Stomach smooth muscle (tissue), 2 donors: ENCODE data around the gene APOC4.
A peak's percentile ranks its signal among the peaks of the same experiment; 100 is the strongest.
"Not testable (repeated sequence)": the region's sequence is repeated elsewhere in the genome, so short reads cannot be mapped to it uniquely, and the experiment has no call there.

ENCODE experiments used
- H3K27ac ChIP-seq: one replicate; pipeline ENCODE4 v1.7.0; 2013; ENCODE audit warnings: mild to moderate bottlenecking, low read length, inconsistent platforms
- H3K27me3 ChIP-seq, 2 donors: one replicate each; pipeline ENCODE4 v1.7.0; 2013; ENCODE audit warnings: low read length in 2 of 2; ENCODE audit not compliant: insufficient read depth in 2 of 2, control insufficient read depth in 1 of 2
- H3K36me3 ChIP-seq, 2 donors: one replicate each; pipeline ENCODE4 v1.7.0; 2013; ENCODE audit warnings: low read length in 2 of 2; ENCODE audit not compliant: control insufficient read depth in 2 of 2, insufficient read depth in 2 of 2
- H3K4me1 ChIP-seq: one replicate; pipeline ENCODE4 v1.7.0; 2013; ENCODE audit warnings: low read length; ENCODE audit not compliant: control insufficient read depth, insufficient read depth
- H3K4me3 ChIP-seq, 2 donors: one replicate each; pipeline ENCODE4 v1.7.0; 2013; ENCODE audit warnings: low read length in 2 of 2
- H3K9ac ChIP-seq, 2 donors: one replicate each; pipeline ENCODE4 v1.7.0; 2013; ENCODE audit warnings: low read length in 2 of 2, mild to moderate bottlenecking in 1 of 2
- H3K9me3 ChIP-seq, 2 donors: one replicate each; pipeline ENCODE4 v1.7.0; 2013; ENCODE audit warnings: low read length in 2 of 2; ENCODE audit not compliant: control insufficient read depth in 2 of 2
- donor health status: healthy.
- donor health status: Pancreatic carcinoma.

The APOC4 gene

DNA sequence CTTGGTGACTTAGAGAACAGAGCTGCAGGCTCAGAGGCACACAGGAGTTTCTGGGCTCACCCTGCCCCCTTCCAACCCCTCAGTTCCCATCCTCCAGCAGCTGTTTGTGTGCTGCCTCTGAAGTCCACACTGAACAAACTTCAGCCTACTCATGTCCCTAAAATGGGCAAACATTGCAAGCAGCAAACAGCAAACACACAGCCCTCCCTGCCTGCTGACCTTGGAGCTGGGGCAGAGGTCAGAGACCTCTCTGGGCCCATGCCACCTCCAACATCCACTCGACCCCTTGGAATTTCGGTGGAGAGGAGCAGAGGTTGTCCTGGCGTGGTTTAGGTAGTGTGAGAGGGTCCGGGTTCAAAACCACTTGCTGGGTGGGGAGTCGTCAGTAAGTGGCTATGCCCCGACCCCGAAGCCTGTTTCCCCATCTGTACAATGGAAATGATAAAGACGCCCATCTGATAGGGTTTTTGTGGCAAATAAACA is 17.8 kb upstream of the APOC4 start:
- no peak overlapping the region for H3K4me3 ChIP-seq
- H3K4me1 ChIP-seq: peaks cover 4% of the 10 kb centered on the region
- H3K27ac ChIP-seq: no peak overlapping the region
- H3K27me3 ChIP-seq: peaks cover 0 to 2% of the 10 kb centered on the region in 2 donors
- no peak overlapping the region for H3K9ac ChIP-seq
- H3K36me3 ChIP-seq: no peaks in the 10 kb centered on the region
- no peaks in the 10 kb centered on the region for H3K9me3 ChIP-seq

DNA sequence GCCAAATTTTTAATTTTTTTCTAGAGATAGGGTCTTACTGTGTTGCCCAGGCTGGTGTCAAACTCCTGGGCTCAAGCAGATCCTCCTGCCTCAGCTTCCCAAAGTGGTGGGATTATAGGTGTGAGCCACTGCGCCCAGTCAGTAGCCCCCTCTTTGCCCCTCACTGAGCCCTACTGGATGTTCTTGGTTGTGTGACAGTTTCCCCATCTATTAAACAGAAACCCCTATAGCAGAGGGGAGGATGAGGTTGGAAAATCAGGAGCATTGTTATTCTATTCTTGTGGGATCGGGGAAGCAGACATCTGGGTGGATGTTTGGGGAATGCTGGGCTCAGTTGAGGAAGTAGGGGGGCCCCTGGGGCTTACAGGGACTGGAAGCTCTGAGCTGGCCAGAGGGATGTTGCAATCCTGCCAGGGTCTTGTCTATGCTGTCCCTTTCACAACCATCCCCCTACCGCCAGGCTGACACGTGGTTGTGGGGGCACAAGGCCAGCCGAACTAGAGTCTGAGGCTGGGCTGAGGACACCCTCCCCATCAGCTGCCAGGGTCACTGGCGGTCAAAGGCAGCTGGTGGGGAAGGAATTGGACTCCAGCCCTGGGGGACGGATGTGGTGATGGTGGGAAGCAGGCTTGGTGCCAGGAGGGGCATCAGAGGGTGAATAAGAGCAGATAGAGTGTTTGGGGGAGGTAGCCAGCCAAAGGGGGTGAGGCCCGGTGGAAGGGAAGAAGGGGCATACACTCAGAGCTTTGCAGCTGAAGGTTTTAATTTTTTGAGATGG is 16.7 kb upstream of the APOC4 start:
- Histone ChIP-seq H3K27ac (no peak overlapping the region), H3K4me1 (peaks cover 4% of the 10 kb centered on the region), H3K27me3 (peaks cover 0 to 2% of the 10 kb centered on the region in 2 donors), H3K9me3 (no peaks in the 10 kb centered on the region), H3K4me3 (no peak overlapping the region), H3K9ac (no peak overlapping the region), H3K36me3 (no peaks in the 10 kb centered on the region)

DNA sequence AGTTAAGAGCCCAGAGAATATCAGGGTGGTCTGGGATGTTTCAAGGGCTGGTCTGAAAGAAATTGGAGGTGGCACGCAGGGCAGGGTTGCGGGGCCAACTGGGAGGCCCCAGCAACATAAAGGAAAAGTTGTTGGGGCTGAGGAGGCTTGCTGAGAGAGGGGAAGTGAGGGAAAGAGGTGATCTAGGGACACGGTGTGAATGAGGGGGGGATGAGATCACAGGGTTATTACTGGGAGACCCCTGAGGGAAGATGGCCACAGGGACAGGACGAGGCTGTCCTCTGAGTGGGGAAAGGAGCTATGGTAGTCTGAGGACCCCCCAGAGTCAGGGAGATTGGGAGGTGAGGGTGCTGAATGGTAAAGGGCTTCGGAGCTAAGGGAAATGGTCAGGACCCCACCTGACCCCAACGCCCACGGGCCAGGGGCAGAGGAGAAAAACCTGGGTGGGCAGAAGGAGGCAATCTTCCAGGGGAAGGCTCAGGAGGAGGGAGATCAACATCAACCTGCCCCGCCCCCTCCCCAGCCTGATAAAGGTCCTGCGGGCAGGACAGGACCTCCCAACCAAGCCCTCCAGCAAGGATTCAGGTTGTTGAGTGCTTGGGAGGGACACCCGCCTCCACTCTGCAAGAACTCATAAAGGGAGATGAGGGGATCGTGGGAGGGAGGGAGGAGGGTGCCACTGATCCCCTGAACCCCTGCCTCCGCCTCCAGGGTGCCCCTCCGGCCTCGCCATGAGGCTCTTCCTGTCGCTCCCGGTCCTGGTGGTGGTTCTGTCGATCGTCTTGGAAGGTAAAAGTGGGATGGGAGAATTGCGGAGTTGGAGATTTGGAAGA is 15.6 kb upstream of the APOC4 start:
- H3K9ac ChIP-seq, H3K4me1 ChIP-seq, H3K9me3 ChIP-seq, H3K36me3 ChIP-seq, H3K27ac ChIP-seq, H3K27me3 ChIP-seq: not testable (repeated sequence)
- peak overlapping the region; percentile 17 to 55 for H3K4me3 ChIP-seq

GRCh38 chr19:44927746-44928145 is 14.3 kb upstream of the APOC4 start:
- Histone ChIP-seq H3K4me1 (peaks cover 4% of the 10 kb centered on the region), H3K36me3 (no peaks in the 10 kb centered on the region), H3K27ac (no peak overlapping the region), H3K9ac (no peak overlapping the region), H3K4me3 (no peak overlapping the region), H3K9me3 (no peaks in the 10 kb centered on the region), H3K27me3 (peaks cover 0 to 2% of the 10 kb centered on the region in 2 donors)

DNA sequence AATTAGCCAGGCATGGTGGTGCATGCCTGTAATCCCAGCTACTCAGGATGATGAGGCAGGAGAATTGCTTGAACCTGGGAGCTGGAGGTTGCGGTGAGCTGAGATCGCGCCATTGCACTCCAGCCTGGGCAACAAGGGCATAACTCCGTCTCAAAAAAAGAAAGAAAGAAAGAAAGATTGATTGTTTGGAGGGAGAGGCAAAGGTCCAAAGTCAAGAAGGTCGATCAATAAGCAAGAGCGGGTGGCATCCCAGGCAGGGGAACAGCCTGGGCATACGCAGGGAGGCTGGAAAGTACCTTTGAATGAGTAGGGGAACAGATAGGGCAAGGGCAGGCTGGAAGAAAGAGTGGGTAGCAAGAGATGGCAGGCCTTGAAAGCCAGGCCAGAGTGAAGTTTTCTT is 11.9 kb upstream of the APOC4 start:
- Histone ChIP-seq H3K27ac (no peak overlapping the region), H3K36me3 (no peaks in the 10 kb centered on the region), H3K4me1 (peaks cover 4% of the 10 kb centered on the region), H3K4me3 (no peak overlapping the region), H3K27me3 (peaks cover 0 to 2% of the 10 kb centered on the region in 2 donors), H3K9ac (no peak overlapping the region), H3K9me3 (no peaks in the 10 kb centered on the region)

GRCh38 chr19:44931541-44931940 is 10.5 kb upstream of the APOC4 start:
- Histone ChIP-seq H3K27ac (no peak overlapping the region), H3K9ac (no peak overlapping the region), H3K4me3 (no peak overlapping the region), H3K36me3 (no peaks in the 10 kb centered on the region), H3K4me1 (peaks cover 4% of the 10 kb centered on the region), H3K27me3 (no peaks in the 10 kb centered on the region), H3K9me3 (no peaks in the 10 kb centered on the region)

DNA sequence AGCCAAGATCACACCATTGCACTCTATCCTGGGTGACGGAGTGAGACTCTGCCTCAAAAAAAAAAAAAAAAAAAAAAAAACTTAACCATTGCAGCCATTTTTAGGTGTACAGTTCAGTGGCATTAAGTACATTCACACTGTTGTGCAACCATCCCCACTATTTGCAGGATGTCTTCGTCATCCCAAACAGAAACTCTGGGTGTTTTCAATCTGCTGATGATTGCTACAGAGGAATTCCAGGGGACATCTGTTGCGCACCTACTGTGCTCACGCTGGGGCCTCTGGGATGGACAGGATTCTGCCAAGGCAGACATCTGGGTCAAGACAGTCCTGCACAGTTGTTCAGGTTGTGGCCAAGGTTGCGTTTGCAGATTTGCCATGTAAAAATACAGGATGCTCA is 2.4 kb upstream of the APOC4 start:
- Histone ChIP-seq H3K4me3 (no peak overlapping the region), H3K27ac (no peak overlapping the region), H3K27me3 (no peaks in the 10 kb centered on the region), H3K36me3 (no peaks in the 10 kb centered on the region), H3K4me1 (no peaks in the 10 kb centered on the region), H3K9me3 (no peaks in the 10 kb centered on the region), H3K9ac (no peak overlapping the region)

GRCh38 chr19:44943801-44944249 is 1.8 kb downstream of the APOC4 start:
- no peak overlapping the region for H3K9ac ChIP-seq
- H3K27ac ChIP-seq: no peak overlapping the region
- no peak overlapping the region for H3K4me3 ChIP-seq
- H3K9me3 ChIP-seq: no peaks in the 10 kb centered on the region
- H3K36me3 ChIP-seq: no peaks in the 10 kb centered on the region
- H3K27me3 ChIP-seq: no peaks in the 10 kb centered on the region
- H3K4me1 ChIP-seq: no peaks in the 10 kb centered on the region

DNA sequence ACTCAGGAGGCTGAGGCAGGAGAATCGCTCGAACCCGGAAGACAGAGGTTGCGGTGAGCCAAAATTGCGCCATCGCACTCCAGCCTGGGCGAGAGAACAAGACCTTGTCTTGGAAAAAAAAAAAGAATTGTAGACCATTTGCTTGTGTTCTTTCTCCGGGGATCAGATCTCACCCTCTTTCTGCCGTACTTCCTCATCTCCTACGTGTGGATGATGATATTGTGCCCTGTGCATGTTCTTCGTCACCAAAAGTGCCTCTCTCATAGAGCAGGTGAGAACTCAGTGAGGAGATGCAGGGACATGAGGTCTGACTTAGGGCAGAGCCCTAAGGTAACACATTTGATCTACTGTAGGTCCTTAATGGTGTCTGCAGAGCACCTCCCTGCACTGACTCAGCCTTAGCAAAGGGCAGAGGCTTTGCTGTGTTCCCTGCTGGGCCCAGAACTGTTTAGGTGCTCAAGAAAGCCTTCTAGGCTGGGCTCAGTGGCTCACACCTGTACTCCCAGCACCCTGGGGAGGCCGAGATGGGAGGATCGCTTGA is 5.1 kb downstream of the APOC4 start:
- Histone ChIP-seq H3K9ac (no peak overlapping the region), H3K4me1 (peaks cover 4% of the 10 kb centered on the region), H3K27me3 (no peaks in the 10 kb centered on the region), H3K9me3 (no peaks in the 10 kb centered on the region), H3K27ac (no peak overlapping the region), H3K4me3 (no peak overlapping the region), H3K36me3 (peaks cover 2 to 6% of the 10 kb centered on the region in 2 donors)

DNA sequence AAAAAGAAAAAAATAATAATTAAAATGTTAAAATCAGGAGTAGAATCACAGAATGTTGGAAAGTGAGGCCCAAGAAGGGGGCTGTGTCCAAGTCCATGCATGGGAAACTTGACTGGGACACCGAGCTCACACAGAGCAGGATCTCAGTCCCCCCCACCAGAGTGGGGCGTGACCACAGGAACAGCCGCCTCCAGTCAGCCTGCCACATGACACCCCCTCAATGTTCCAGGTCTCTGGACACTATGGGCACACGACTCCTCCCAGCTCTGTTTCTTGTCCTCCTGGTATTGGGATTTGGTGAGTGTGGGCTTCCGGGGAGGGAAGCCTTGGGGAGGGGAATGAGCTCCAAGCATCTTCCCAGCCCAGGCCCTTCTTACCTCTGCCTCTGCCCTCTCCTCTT is 6.2 kb downstream of the APOC4 start:
- Histone ChIP-seq H3K4me1 (peaks cover 4% of the 10 kb centered on the region), H3K9ac (no peak overlapping the region), H3K27ac (no peak overlapping the region), H3K36me3 (peaks cover 2 to 6% of the 10 kb centered on the region in 2 donors), H3K4me3 (no peak overlapping the region), H3K9me3 (no peaks in the 10 kb centered on the region), H3K27me3 (no peaks in the 10 kb centered on the region)
